ENCODE results near the gene NPAS2. TPM values are rescaled to one million over a fixed set of nuclear protein-coding genes. Genes with fewer than 3 reads are reported as not detected.

The NPAS2 gene
- total and polyA plus RNA-seq, 2 of the 8 experiments (the other 6 are each of a cell fraction or from before 2014, with no cell fraction given), result 1.8 to 1.9 TPM

DNA sequence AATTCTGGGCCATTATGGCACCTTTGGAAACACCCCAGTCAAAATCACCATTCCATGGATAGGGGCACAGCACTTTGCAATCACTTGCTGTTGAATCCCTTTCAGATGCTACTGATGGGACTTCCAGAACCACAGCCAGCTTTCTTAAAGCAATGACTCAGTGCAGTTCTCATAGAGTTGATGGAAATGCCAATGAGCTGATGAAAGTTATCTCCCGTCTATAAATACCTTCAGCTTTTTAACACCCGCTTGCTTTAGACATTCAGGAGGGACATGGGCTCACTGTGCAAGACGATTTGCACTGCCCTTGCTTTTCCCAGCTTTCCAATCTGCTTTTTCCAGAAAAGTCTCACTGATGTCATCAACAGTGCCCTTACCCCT, 115.4 kb downstream of the NPAS2 start:
- H3K18ac ChIP-seq (ENCODE audit: extremely low read depth, low read length), result no peak overlapping the region
- no peak overlapping the region for H3K4me3 ChIP-seq (ENCODE audit: extremely low read depth in 1 of 4, insufficient read depth in 2 of 4, low read depth in 3 of 4, low read length in 4 of 4)
- H2BK5ac ChIP-seq (ENCODE audit: low read depth, low read length), result no peak overlapping the region
- no peak overlapping the region for H3K9ac ChIP-seq (replicated peaks in 1 of 4; ENCODE audit: extremely low read depth in 1 of 4, low read depth in 3 of 4, low read length in 3 of 4)
- H2AK5ac ChIP-seq (ENCODE audit: low read depth, low read length), result no peak overlapping the region
- no peak overlapping the region for H4K5ac ChIP-seq (ENCODE audit: insufficient read length, low read depth, low read length)
- no peaks in the 10 kb centered on the region; a peak in 1 of 7 replicates for H3K4me1 ChIP-seq (replicated peaks in 1 of 4; ENCODE audit: control insufficient read depth in 3 of 4, insufficient read depth in 4 of 4, low read length in 3 of 4)
- FAIRE-seq (no peak), DNase-seq (ENCODE audit: low read depth in 1 of 2, low spot score in 2 of 2) (no peak)
- H3K4ac ChIP-seq (replicated peaks; ENCODE audit: insufficient read length, low read depth, low read length), result no peak overlapping the region
- H3K9me3 ChIP-seq (ENCODE audit: insufficient read depth in 2 of 2, low read depth in 1 of 2, low read length in 1 of 2), result no peaks in the 10 kb centered on the region; a peak in 1 of 4 replicates
- H3K79me2 ChIP-seq (ENCODE audit: control insufficient read depth in 1 of 2, insufficient read depth in 2 of 2, low read length in 2 of 2), result no peaks in the 10 kb centered on the region
- ChIA-PET POLR2A (ENCODE audit: partially characterized antibody) (interaction anchor here (2.7 kb wide), 1 partner anchor 67 kb away, joined by 5 read pairs; the partner anchor contains the start of gene RPL31), CTCF (ENCODE audit: partially characterized antibody) (interaction anchor here (0.6 to 4.5 kb wide), 3 partner anchors 16 to 1163 kb away, joined by 3 to 22 read pairs (median 4); no protein-coding TSS in a partner anchor)
- no peak overlapping the region for H2AFZ ChIP-seq (ENCODE audit: low read length)
- no peaks in the 10 kb centered on the region for H3K79me1 ChIP-seq (ENCODE audit: low read depth, low read length)
- no peak overlapping the region for H3K14ac ChIP-seq (ENCODE audit: insufficient read length)
- no peak overlapping the region for H3K23ac ChIP-seq (ENCODE audit: insufficient read length)
- no peaks in the 10 kb centered on the region for H3K27me3 ChIP-seq (replicated peaks in 1 of 4; ENCODE audit: control insufficient read depth in 3 of 4, extremely low read depth in 1 of 4, insufficient read depth in 3 of 4, low read length in 3 of 4)
- H4K20me1 ChIP-seq (replicated peaks in 1 of 2; ENCODE audit: control insufficient read depth in 1 of 2, insufficient read depth in 2 of 2, low read length in 2 of 2), result no peaks in the 10 kb centered on the region
- H2BK12ac ChIP-seq (ENCODE audit: low read depth, low read length), result no peak overlapping the region
- H3K36me3 ChIP-seq (ENCODE audit: control insufficient read depth in 2 of 4, insufficient read depth in 4 of 4, low read length in 3 of 4), result no peaks in the 10 kb centered on the region
- no peak overlapping the region for H4K8ac ChIP-seq (ENCODE audit: extremely low read depth, insufficient read depth, low read length)
- H2BK20ac ChIP-seq (ENCODE audit: low read length), result no peak overlapping the region
- no peaks in the 10 kb centered on the region for H3K23me2 ChIP-seq (ENCODE audit: low read depth, low read length)
- 96% methylated on average over 3 of the region's 3 CpGs; no CpG with 5 or more reads in 1 of the 2 experiments for WGBS, 2 experiments (ENCODE audit: extremely low coverage in 1 of 2, insufficient coverage in 1 of 2, insufficient read length in 1 of 2, insufficient replicate concordance in 2 of 2, low coverage in 1 of 2, low lambda C conversion rate in 2 of 2, missing lambda C conversion rate in 1 of 2)
- no peak overlapping the region for H3K56ac ChIP-seq (replicated peaks; ENCODE audit: insufficient read length, low read depth, low read length)
- no peak overlapping the region for H4K91ac ChIP-seq (replicated peaks; ENCODE audit: insufficient read length, low read length)
- H2BK120ac ChIP-seq (replicated peaks; ENCODE audit: low read depth, low read length), result no peak overlapping the region
- H2BK15ac ChIP-seq (ENCODE audit: low read length), result no peak overlapping the region
- H3K27ac ChIP-seq (ENCODE audit: low read depth, low read length), result no peak overlapping the region
- H3K4me2 ChIP-seq (ENCODE audit: insufficient read depth in 1 of 2, low read depth in 2 of 2, low read length in 2 of 2), result no peak overlapping the region
- TF ChIP-seq, protein P1, sequence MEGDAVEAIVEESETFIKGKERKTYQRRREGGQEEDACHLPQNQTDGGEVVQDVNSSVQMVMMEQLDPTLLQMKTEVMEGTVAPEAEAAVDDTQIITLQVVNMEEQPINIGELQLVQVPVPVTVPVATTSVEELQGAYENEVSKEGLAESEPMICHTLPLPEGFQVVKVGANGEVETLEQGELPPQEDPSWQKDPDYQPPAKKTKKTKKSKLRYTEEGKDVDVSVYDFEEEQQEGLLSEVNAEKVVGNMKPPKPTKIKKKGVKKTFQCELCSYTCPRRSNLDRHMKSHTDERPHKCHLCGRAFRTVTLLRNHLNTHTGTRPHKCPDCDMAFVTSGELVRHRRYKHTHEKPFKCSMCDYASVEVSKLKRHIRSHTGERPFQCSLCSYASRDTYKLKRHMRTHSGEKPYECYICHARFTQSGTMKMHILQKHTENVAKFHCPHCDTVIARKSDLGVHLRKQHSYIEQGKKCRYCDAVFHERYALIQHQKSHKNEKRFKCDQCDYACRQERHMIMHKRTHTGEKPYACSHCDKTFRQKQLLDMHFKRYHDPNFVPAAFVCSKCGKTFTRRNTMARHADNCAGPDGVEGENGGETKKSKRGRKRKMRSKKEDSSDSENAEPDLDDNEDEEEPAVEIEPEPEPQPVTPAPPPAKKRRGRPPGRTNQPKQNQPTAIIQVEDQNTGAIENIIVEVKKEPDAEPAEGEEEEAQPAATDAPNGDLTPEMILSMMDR (IDR thresholded peaks at IDR 0.05; ENCODE audit: control extremely low read depth in 1 of 3, insufficient read depth in 1 of 3, low read depth in 1 of 3, low read length in 3 of 3), result no peak
- TF ChIP-seq RBBP5 (IDR thresholded peaks at IDR 0.05; ENCODE audit: borderline replicate concordance, low read depth, low read length), result no peak
- no peak for TF ChIP-seq SIN3A (conservative IDR thresholded peaks at IDR 0.05 in 1 of 2, IDR thresholded peaks at IDR 0.05 in 1 of 2; ENCODE audit: low read depth in 1 of 2, low read length in 2 of 2)
- no peak for TF ChIP-seq SUZ12 (IDR thresholded peaks at IDR 0.05; ENCODE audit: low read length)
- TF ChIP-seq RFX5 (IDR thresholded peaks at IDR 0.05; ENCODE audit: borderline replicate concordance, low read depth, low read length), result no peak
- TF ChIP-seq YY1 (IDR thresholded peaks at IDR 0.05; ENCODE audit: low read depth, low read length), result no peak
- TF ChIP-seq CBX8 (IDR thresholded peaks at IDR 0.05; ENCODE audit: borderline replicate concordance, low read depth, low read length), result no peak
- TF ChIP-seq POLR2A (IDR thresholded peaks at IDR 0.05; ENCODE audit: control extremely low read depth in 1 of 2, low read depth in 2 of 2, low read length in 2 of 2), result no peak
- TF ChIP-seq JUN (IDR thresholded peaks at IDR 0.05; ENCODE audit: low read depth, low read length), result no peak
- no peak for TF ChIP-seq SIRT6 (IDR thresholded peaks at IDR 0.05; ENCODE audit: low read length)
- TF ChIP-seq, protein P2, sequence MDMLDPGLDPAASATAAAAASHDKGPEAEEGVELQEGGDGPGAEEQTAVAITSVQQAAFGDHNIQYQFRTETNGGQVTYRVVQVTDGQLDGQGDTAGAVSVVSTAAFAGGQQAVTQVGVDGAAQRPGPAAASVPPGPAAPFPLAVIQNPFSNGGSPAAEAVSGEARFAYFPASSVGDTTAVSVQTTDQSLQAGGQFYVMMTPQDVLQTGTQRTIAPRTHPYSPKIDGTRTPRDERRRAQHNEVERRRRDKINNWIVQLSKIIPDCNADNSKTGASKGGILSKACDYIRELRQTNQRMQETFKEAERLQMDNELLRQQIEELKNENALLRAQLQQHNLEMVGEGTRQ (IDR thresholded peaks at IDR 0.05; ENCODE audit: low read length), result no peak

Measured in H1 (cell line).